HG02973 (cell line): ENCODE measurements around the gene CALHM6.
"Not testable (repeated sequence)": the region's sequence is repeated elsewhere in the genome, so short reads cannot be mapped to it uniquely, and the experiment has no call there.

Experiments used
- ATAC-seq: cut with Tn5 transposase; IDR thresholded peaks from one replicate; pipeline ENCODE4 v1.9.1; 2021; ENCODE audit warnings: moderate library complexity; ENCODE audit not compliant: unreplicated experiment

Gene CALHM6

GRCh38 chr6:116475141-116475540 lies 14.0 kb downstream of the CALHM6 start:
- no peak for ATAC-seq

- ATAC-seq = peak; percentile 100
These were observed 15.0 kb downstream of the CALHM6 start for GRCh38 chr6:116476002-116476678.

- ATAC-seq = no peak
These were observed 21.6 kb downstream of the CALHM6 start for GRCh38 chr6:116482780-116483179.

GRCh38 chr6:116483616-116484015 lies 22.4 kb downstream of the CALHM6 start:
- no peak for ATAC-seq

GRCh38 chr6:116485559-116486184 lies 24.5 kb downstream of the CALHM6 start:
- no peak for ATAC-seq

- no peak for ATAC-seq
These were observed 30.6 kb downstream of the CALHM6 start for GRCh38 chr6:116491610-116492330.

GRCh38 chr6:116492331-116493067 lies 31.3 kb downstream of the CALHM6 start:
- no peak for ATAC-seq

GRCh38 chr6:116495161-116495560 lies 34.0 kb downstream of the CALHM6 start:
- ATAC-seq = not testable (repeated sequence)

GRCh38 chr6:116497113-116497676 lies 36.0 kb downstream of the CALHM6 start:
- ATAC-seq = no peak

GRCh38 chr6:116500969-116501433 lies 39.8 kb downstream of the CALHM6 start:
- ATAC-seq = no peak

GRCh38 chr6:116507324-116507723 lies 46.1 kb downstream of the CALHM6 start:
- ATAC-seq = no peak

GRCh38 chr6:116508527-116508926 lies 47.4 kb downstream of the CALHM6 start:
- ATAC-seq = no peak

- peak; percentile 6 for ATAC-seq
These were observed 50.4 kb downstream of the CALHM6 start, which contains the start of gene CALHM5 for GRCh38 chr6:116511424-116512110. CALHM5 (plus strand) TSS chr6:116511639; CDS start chr6:116511697, 58 bp downstream.

- peak; percentile 87 for ATAC-seq
These were observed 51.0 kb downstream of the CALHM6 start for GRCh38 chr6:116512111-116512559.

- no peak for ATAC-seq
These were observed 51.6 kb downstream of the CALHM6 start for GRCh38 chr6:116512734-116513133.
